HFF-Myc (cell line): ENCODE measurements around the gene TMEM150B.

ENCODE experiments used
- DNase-seq: peaks from one replicate; pipeline ENCODE4 v3.0.0-alpha.2; 2011; ENCODE audit warnings: low read depth; ENCODE audit errors: extremely low read depth
- H3K4me3 ChIP-seq: replicated peaks from 2 replicates; pipeline ENCODE4 v1.5.1; 2011; ENCODE audit warnings: low read depth, mild to moderate bottlenecking, control low read depth, low read length
- TF ChIP-seq, protein P1 (sequence below): IDR thresholded peaks from 2 replicates; pipeline ENCODE4 v1.5.1; 2012; ENCODE audit warnings: mild to moderate bottlenecking, low read depth, low read length, control low read depth; ENCODE audit errors: missing control alignments

The TMEM150B gene

GRCh38 chr19:55265723-55266386 is 59.3 kb downstream of the TMEM150B start:
- DNase-seq: no peak
- H3K4me3 ChIP-seq: no peak overlapping the region
- TF ChIP-seq, protein P1, sequence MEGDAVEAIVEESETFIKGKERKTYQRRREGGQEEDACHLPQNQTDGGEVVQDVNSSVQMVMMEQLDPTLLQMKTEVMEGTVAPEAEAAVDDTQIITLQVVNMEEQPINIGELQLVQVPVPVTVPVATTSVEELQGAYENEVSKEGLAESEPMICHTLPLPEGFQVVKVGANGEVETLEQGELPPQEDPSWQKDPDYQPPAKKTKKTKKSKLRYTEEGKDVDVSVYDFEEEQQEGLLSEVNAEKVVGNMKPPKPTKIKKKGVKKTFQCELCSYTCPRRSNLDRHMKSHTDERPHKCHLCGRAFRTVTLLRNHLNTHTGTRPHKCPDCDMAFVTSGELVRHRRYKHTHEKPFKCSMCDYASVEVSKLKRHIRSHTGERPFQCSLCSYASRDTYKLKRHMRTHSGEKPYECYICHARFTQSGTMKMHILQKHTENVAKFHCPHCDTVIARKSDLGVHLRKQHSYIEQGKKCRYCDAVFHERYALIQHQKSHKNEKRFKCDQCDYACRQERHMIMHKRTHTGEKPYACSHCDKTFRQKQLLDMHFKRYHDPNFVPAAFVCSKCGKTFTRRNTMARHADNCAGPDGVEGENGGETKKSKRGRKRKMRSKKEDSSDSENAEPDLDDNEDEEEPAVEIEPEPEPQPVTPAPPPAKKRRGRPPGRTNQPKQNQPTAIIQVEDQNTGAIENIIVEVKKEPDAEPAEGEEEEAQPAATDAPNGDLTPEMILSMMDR: no peak

- no peak overlapping the region for H3K4me3 ChIP-seq
- no peak for DNase-seq
- TF ChIP-seq, protein P1: no peak
Observed at GRCh38 chr19:55265173-55265572, 60.0 kb downstream of the TMEM150B start.

- DNase-seq: no peak
- TF ChIP-seq, protein P1: no peak
- H3K4me3 ChIP-seq: no peak overlapping the region
Observed at GRCh38 chr19:55264531-55264930, 60.6 kb downstream of the TMEM150B start.
